A673 (cell line): ENCODE results near the gene ZSWIM5. TPM values are rescaled to one million over a fixed set of nuclear protein-coding genes. Genes with fewer than 3 reads are reported as not detected.
A peak's percentile ranks its signal among the peaks of the same experiment; 100 is the strongest.

Source experiments
- BruUV-seq: library from RNA; stranded (reverse); fragments of 400-500 nt; replicated peaks from 2 replicates; lab custom pipeline; 2021; lab: Mats Ljungman, UMichigan
- CTCF ChIA-PET: fragments of 300-600 bp; sonication (Branson Sonifier 250); formaldehyde crosslinking; loops from one replicate; lab custom pipeline; 2022; ENCODE audit warnings: antibody characterized with exemption; lab: Charles Lee
- POLR2A ChIA-PET: fragments of 300-600 bp; sonication (Branson Sonifier 250); formaldehyde crosslinking; loops from one replicate; lab custom pipeline; 2022; ENCODE audit warnings: antibody characterized with exemption; ENCODE audit not compliant: low non-redundant PET; lab: Charles Lee
- DNase-seq: peaks from one replicate; pipeline ENCODE4 v3.0.0-alpha.2; 2015; ENCODE audit warnings: low spot score
- H3K27ac ChIP-seq: fragments of 200-600 bp; sonication (generic); 2 replicates; pipeline ENCODE4 v1.5.1; 2016; ENCODE audit warnings: mixed run types, low read depth, mild to moderate bottlenecking, mixed read lengths, antibody characterized with exemption, low read length; ENCODE audit not compliant: poor library complexity, severe bottlenecking
- H3K27me3 ChIP-seq: fragments of 200-600 bp; sonication (generic); replicated peaks from 2 replicates; pipeline ENCODE4 v1.6.1; 2017; ENCODE audit warnings: mixed run types, low read depth, mild to moderate bottlenecking, mixed read lengths, antibody characterized with exemption, low read length; ENCODE audit not compliant: insufficient read depth, poor library complexity
- H3K36me3 ChIP-seq: fragments of 200-600 bp; sonication (generic); 2 replicates; pipeline ENCODE4 v1.6.1; 2016; ENCODE audit warnings: mixed run types, mild to moderate bottlenecking, mixed read lengths, antibody characterized with exemption, low read length; ENCODE audit not compliant: insufficient read depth, poor library complexity, severe bottlenecking
- H3K4me1 ChIP-seq: fragments of 200-600 bp; sonication (generic); 2 replicates; pipeline ENCODE4 v1.6.1; 2017; ENCODE audit warnings: mixed run types, mild to moderate bottlenecking, mixed read lengths, antibody characterized with exemption, low read length; ENCODE audit not compliant: insufficient read depth, poor library complexity, severe bottlenecking
- H3K4me3 ChIP-seq: fragments of 200-600 bp; sonication (generic); 2 replicates; pipeline ENCODE4 v1.5.1; 2016; ENCODE audit warnings: low read depth, mixed run types, mild to moderate bottlenecking, mixed read lengths, low read length; ENCODE audit not compliant: poor library complexity, severe bottlenecking
- H3K9me3 ChIP-seq: fragments of 200-600 bp; sonication (generic); 2 replicates; pipeline ENCODE4 v1.6.1; 2016; ENCODE audit warnings: mixed run types, low read depth, mild to moderate bottlenecking, mixed read lengths, antibody characterized with exemption, low read length; ENCODE audit not compliant: poor library complexity, severe bottlenecking
- CTCF ChIP-seq: fragments of 300-800, 200-600 bp; sonication (generic); conservative IDR thresholded peaks from 2 replicates; pipeline ENCODE4 v1.5.1; 2017; ENCODE audit warnings: low read depth, mild to moderate bottlenecking, antibody characterized with exemption, low read length, moderate library complexity, mixed read lengths
- EZH2 ChIP-seq: fragments of 200-600 bp; sonication (generic); IDR thresholded peaks from 2 replicates; pipeline ENCODE4 v1.6.1; 2017; ENCODE audit warnings: borderline replicate concordance, low read depth, mild to moderate bottlenecking, mixed read lengths, antibody characterized with exemption, low read length; ENCODE audit not compliant: poor library complexity, severe bottlenecking
- intact Hi-C: fragments of 100-400 bp; cut with micrococcal nuclease; formaldehyde crosslinking; loops from one replicate; pipeline ENCODE4 v1.10.0; 2022; ENCODE audit not compliant: unreplicated experiment
- total RNA-seq: library from RNA; stranded (reverse); gene quantifications from 2 replicates; pipeline ENCODE4 v1.2.3, GENCODE V29; 2021

The ZSWIM5 gene
- total RNA-seq, 1 experiment from 2014 or later: 0.67 TPM

- ChIA-PET POLR2A (no interaction called here), CTCF (no interaction called here)
- DNase-seq: no peak
- intact Hi-C loops: no loop called here
- no peak for TF ChIP-seq EZH2
- TF ChIP-seq CTCF: no peak
- Histone ChIP-seq H3K36me3 (peaks cover 35% of the 10 kb centered on the region), H3K4me1 (no peaks in the 10 kb centered on the region), H3K27me3 (no peaks in the 10 kb centered on the region), H3K9me3 (no peaks in the 10 kb centered on the region), H3K4me3 (no peak overlapping the region), H3K27ac (no peak overlapping the region)
- BruUV-seq: no TSS peak
These were observed 230.2 kb downstream of the ZSWIM5 start for GRCh38 chr1:44976252-44976651.

- no peaks in the 10 kb centered on the region for H3K27me3 ChIP-seq
- no TSS peak for BruUV-seq
- H3K36me3 ChIP-seq: peaks cover 36% of the 10 kb centered on the region
- intact Hi-C loops: no loop called here
- H3K4me3 ChIP-seq: no peak overlapping the region
- ChIA-PET POLR2A (no interaction called here), CTCF (no interaction called here)
- H3K27ac ChIP-seq: no peak overlapping the region
- H3K4me1 ChIP-seq: no peaks in the 10 kb centered on the region
- no peak for TF ChIP-seq EZH2
- TF ChIP-seq CTCF: no peak
- no peaks in the 10 kb centered on the region for H3K9me3 ChIP-seq
- no peak for DNase-seq
These were observed 232.8 kb downstream of the ZSWIM5 start for GRCh38 chr1:44973645-44974044.

- H3K9me3 ChIP-seq: no peaks in the 10 kb centered on the region
- ChIA-PET CTCF (no interaction called here), POLR2A (no interaction called here)
- peak overlapping the region; percentile 8 for H3K27ac ChIP-seq
- intact Hi-C loops: no loop called here
- no peak overlapping the region for H3K4me3 ChIP-seq
- no peak for DNase-seq
- no peaks in the 10 kb centered on the region for H3K27me3 ChIP-seq
- TF ChIP-seq EZH2 (no peak), CTCF (no peak)
- H3K4me1 ChIP-seq: no peaks in the 10 kb centered on the region
- peaks cover 9% of the 10 kb centered on the region for H3K36me3 ChIP-seq
- BruUV-seq: no TSS peak
These were observed 236.1 kb downstream of the ZSWIM5 start for GRCh38 chr1:44970317-44970716.

Other genes with a start within 250 kb of the ZSWIM5 start
- 44.1 and 52.3 TPM in 2 replicates for gene EIF2B3, start 220.0 kb downstream of the ZSWIM5 start, total RNA-seq
- gene HECTD3, start 195.3 kb downstream of the ZSWIM5 start, total RNA-seq: 29.2 and 29.5 TPM in 2 replicates
- gene UROD, start 194.4 kb downstream of the ZSWIM5 start, total RNA-seq: 85.8 and 89.3 TPM in 2 replicates
- gene HPDL, start 120.3 kb upstream of the ZSWIM5 start, total RNA-seq: 7.3 and 7.8 TPM in 2 replicates
- gene TOE1, start 133.6 kb upstream of the ZSWIM5 start, total RNA-seq: 20.6 TPM in 2 replicates
- gene MUTYH, start 133.8 kb upstream of the ZSWIM5 start, total RNA-seq: 26.7 and 26.8 TPM in 2 replicates